Measurements from ENCODE around the gene TMEM231.
"Not testable (repeated sequence)": the region's sequence is repeated elsewhere in the genome, so short reads cannot be mapped to it uniquely, and the experiment has no call there.

Gene TMEM231

DNA sequence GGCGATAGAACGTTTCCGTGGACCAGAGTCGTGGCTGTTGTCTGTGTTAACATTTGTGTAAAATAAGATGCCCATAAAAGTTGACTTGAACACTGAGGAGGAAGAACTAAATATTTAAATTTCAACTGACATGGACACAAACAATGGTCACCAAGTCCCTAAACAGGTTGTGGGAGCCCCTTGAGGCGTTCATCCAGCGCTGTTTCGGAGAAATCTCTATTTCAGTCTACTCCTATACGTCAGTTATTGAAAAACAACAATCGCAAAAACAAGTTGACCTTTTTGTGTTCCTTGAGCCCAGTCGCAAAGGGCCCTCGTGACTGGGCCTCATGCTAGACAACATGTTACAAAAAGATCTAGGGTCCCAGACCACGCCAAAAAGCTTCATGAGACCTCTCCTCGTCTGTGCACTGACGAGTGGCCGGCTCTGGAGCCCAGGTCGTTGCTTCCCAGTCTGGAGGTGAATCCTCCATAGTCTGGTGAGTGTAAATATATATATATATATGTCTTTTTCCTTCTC lies 439 bp upstream of the TMEM231 start:
- DNase-seq (ENCODE audit: low read depth) = no peak
- TF ChIP-seq, protein P1, sequence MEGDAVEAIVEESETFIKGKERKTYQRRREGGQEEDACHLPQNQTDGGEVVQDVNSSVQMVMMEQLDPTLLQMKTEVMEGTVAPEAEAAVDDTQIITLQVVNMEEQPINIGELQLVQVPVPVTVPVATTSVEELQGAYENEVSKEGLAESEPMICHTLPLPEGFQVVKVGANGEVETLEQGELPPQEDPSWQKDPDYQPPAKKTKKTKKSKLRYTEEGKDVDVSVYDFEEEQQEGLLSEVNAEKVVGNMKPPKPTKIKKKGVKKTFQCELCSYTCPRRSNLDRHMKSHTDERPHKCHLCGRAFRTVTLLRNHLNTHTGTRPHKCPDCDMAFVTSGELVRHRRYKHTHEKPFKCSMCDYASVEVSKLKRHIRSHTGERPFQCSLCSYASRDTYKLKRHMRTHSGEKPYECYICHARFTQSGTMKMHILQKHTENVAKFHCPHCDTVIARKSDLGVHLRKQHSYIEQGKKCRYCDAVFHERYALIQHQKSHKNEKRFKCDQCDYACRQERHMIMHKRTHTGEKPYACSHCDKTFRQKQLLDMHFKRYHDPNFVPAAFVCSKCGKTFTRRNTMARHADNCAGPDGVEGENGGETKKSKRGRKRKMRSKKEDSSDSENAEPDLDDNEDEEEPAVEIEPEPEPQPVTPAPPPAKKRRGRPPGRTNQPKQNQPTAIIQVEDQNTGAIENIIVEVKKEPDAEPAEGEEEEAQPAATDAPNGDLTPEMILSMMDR (IDR thresholded peaks at IDR 0.05; ENCODE audit: control insufficient read depth, extremely low read depth, insufficient read depth) = no peak
- H3K4me3 ChIP-seq (ENCODE audit: low read depth, low read length) = peak overlapping the region; percentile 72

- TF ChIP-seq, protein P1 (IDR thresholded peaks at IDR 0.05; ENCODE audit: control insufficient read depth, extremely low read depth, insufficient read depth) = no peak
- peak; percentile 85 for DNase-seq (ENCODE audit: low read depth)
- H3K4me3 ChIP-seq (ENCODE audit: low read depth, low read length) = peak overlapping the region; percentile 72
These were observed 792 bp downstream of the TMEM231 start for GRCh38 chr16:75555213-75555706.

DNA sequence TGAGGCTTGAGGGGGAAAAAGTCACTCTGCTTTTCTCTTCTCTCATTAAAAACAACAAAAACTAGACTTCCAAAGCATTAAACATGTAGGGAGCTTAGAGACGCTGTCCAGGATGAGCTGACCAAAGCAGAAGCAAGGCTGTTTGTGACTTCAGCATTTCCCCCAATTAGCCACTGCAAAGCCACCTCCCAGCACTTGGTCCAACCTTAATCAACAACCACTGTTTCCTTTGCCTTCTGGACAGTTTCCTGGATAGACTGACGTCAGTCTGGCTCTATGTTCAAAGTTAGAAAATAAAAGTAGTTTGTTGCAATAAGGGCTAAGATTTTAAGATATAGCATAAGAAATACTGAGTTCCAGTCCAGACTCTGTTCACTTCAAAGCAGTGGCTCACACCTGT lies 3.1 kb downstream of the TMEM231 start:
- H3K4me3 ChIP-seq (ENCODE audit: low read depth, low read length) = no peak overlapping the region
- TF ChIP-seq, protein P1 (IDR thresholded peaks at IDR 0.05; ENCODE audit: control insufficient read depth, extremely low read depth, insufficient read depth) = no peak
- no peak for DNase-seq (ENCODE audit: low read depth)

DNA sequence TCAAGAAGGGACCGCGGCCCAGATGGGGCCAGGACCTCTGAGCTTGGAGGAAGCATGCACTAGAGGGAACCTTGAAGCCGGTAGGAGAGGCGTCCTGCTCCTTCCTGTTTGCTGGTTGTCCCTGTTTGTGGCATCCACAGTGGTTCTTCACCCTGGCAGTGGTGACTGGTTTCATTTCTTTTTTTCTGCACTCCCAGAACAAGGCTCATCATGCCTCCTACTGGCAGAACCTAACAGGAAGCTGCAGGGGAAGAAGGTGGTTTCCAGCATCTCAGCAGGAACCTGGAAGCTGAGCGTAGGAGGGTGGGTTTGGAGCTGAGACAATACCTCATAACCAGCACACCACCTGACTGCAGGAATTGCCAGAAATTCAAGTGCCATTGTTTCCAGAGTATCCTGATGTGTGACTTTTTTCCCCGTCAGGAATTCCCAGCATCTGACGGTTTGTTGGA lies 5.8 kb downstream of the TMEM231 start:
- TF ChIP-seq, protein P1 (IDR thresholded peaks at IDR 0.05; ENCODE audit: control insufficient read depth, extremely low read depth, insufficient read depth) = peak; percentile 57
- H3K4me3 ChIP-seq (ENCODE audit: low read depth, low read length) = no peak overlapping the region
- peak; percentile 62 for DNase-seq (ENCODE audit: low read depth)

DNA sequence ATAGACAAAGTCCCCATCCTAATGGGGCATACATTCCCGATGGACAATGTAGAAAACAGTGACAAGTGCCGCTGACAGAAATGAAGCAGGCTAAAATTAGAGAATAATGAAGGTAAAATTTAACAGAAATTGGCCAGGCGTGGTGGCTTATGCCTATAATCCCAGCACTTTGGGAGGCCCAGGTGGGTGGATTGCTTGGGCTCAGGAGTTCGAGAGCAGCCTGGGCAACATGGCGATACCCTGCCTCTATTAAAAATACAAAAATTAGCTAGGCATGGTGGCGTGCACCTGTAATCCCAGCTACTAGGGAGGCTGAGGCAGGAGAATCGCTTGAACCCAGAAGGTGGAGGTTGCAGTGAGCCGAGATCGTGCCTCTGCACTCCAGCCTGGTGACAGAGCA lies 7.6 kb downstream of the TMEM231 start:
- not testable (repeated sequence) for H3K4me3 ChIP-seq (ENCODE audit: low read depth, low read length); DNase-seq (ENCODE audit: low read depth)

DNA sequence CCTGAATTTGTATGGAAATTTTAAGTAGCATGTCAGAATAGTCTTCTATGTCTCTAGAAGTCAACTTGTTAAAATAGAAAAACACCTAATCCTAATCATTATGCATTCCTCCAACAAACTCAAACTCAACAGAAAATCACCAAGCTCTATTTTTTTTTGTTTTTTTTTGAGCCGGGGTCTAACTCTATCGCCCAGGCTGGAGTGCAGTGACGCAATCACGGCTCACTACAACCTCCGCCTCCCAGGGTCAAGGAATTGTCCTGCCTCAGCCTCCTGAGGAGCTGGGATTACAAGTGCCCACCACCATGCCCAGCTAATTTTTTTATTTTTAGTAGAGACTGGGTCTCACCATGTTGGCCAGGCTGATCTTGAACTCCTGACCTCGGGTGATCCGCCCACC lies 9.8 kb downstream of the TMEM231 start:
- no peak for DNase-seq (ENCODE audit: low read depth)
- H3K4me3 ChIP-seq (ENCODE audit: low read depth, low read length) = no peak overlapping the region
- TF ChIP-seq, protein P1 (IDR thresholded peaks at IDR 0.05; ENCODE audit: control insufficient read depth, extremely low read depth, insufficient read depth) = no peak

GRCh38 chr16:75545879-75546278 lies 10.2 kb downstream of the TMEM231 start:
- DNase-seq (ENCODE audit: low read depth); H3K4me3 ChIP-seq (ENCODE audit: low read depth, low read length): not testable (repeated sequence)

GRCh38 chr16:75542462-75542861 lies 13.6 kb downstream of the TMEM231 start:
- not testable (repeated sequence) for DNase-seq (ENCODE audit: low read depth); H3K4me3 ChIP-seq (ENCODE audit: low read depth, low read length)

Data from LNCaP clone FGC (cell line).